ENCODE results near the gene DNER. TPM values are rescaled to one million over a fixed set of nuclear protein-coding genes. Genes with fewer than 3 reads are reported as not detected.
"Not testable (repeated sequence)": the region's sequence is repeated elsewhere in the genome, so short reads cannot be mapped to it uniquely, and the experiment has no call there.

Gene DNER
- total RNA-seq, 2 donors from 2014 or later, result 0.27 to 1.7 TPM

DNA sequence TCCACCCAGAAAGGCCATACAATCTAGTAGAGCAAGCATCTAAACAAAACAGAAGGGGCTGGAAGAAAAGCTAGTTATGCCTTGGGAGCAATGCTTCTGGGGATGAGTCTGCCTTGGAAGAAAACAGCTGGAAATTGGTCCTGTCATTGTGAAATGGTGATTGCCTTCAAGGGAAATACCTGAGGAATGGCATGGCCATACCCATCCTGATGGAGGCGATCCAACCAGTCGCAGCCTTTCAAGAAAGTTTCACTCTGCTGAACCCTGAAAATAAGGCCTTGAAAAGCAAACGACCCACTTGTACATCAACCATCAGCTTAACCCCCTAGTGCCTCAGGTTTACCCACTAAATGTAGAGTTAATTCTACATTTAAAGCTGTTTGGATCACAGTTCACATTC lies 370.7 kb downstream of the DNER start:
- H3K9ac ChIP-seq (ENCODE audit: low read depth in 2 of 2, low read length in 2 of 2), result no peak overlapping the region
- no peaks in the 10 kb centered on the region for H3K4me1 ChIP-seq
- no peak for DNase-seq
- no peaks in the 10 kb centered on the region for H3K9me3 ChIP-seq
- H3K36me3 ChIP-seq, result no peaks in the 10 kb centered on the region
- TF ChIP-seq, protein P1, sequence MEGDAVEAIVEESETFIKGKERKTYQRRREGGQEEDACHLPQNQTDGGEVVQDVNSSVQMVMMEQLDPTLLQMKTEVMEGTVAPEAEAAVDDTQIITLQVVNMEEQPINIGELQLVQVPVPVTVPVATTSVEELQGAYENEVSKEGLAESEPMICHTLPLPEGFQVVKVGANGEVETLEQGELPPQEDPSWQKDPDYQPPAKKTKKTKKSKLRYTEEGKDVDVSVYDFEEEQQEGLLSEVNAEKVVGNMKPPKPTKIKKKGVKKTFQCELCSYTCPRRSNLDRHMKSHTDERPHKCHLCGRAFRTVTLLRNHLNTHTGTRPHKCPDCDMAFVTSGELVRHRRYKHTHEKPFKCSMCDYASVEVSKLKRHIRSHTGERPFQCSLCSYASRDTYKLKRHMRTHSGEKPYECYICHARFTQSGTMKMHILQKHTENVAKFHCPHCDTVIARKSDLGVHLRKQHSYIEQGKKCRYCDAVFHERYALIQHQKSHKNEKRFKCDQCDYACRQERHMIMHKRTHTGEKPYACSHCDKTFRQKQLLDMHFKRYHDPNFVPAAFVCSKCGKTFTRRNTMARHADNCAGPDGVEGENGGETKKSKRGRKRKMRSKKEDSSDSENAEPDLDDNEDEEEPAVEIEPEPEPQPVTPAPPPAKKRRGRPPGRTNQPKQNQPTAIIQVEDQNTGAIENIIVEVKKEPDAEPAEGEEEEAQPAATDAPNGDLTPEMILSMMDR (IDR thresholded peaks at IDR 0.05), result no peak
- H3K4me3 ChIP-seq, result no peak overlapping the region
- H3K27me3 ChIP-seq, result no peaks in the 10 kb centered on the region
- intact Hi-C loops (cut with DNase I), result no loop called here
- H3K27ac ChIP-seq, result no peak overlapping the region

DNA sequence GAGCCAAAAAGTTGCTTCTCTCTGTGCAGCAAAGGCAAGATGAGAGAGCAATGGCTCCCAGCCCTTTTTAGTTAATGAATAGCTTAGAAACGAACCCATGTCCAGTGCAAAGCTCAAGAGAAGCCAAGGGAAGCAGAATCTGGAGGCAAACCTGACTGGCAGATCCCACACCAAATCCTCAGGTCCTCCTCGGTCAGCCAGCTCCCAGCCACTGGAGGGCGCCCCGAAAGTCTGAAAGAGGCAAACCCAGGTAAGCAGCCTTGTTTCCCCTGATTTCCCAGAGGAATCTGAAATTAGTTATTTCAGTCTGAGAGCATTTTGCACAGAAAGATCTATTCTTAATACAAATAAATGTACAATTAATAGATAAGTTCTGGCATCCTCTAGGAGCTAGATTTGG lies 372.0 kb downstream of the DNER start:
- DNase-seq, result peak; percentile 39
- no peaks in the 10 kb centered on the region for H3K4me1 ChIP-seq
- H3K27ac ChIP-seq, result no peak overlapping the region
- H3K9ac ChIP-seq (ENCODE audit: low read depth in 2 of 2, low read length in 2 of 2), result no peak overlapping the region
- no peak overlapping the region for H3K4me3 ChIP-seq
- intact Hi-C loops (cut with DNase I), result no loop called here
- TF ChIP-seq, protein P1 (IDR thresholded peaks at IDR 0.05), result peak; percentile 31
- no peaks in the 10 kb centered on the region for H3K36me3 ChIP-seq
- H3K9me3 ChIP-seq, result no peaks in the 10 kb centered on the region
- H3K27me3 ChIP-seq, result no peaks in the 10 kb centered on the region

DNA sequence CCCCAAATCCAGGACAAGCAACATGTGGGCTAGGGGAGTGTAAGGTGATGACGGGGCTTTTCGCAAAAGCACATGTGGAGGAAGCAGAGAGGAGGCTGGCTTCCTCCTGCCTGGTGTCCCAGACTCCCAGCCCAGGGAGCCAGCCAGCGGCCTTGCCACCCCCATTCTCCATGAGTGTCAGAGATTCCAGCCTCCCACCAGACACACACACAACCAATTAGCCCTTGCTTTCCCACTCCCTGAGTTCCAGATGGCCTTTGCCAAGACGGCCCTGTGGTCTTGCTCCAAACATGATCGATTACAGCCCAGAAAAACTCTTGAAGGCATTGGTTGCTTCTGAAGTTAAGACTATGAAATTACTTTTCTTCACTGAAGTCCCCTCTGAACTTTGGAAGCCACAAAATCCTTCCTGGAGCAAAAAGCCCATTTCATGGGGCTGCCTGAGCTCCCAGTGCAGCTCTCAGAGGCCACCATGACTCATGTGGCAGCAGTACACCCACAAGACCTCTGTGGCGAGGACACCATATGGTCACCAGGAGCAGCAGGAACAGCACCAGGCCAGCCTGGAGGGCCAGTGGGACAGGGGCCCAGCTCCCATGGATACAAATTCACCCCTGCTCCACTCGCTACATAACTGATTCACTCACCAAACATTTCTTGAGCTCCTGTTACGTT lies 374.1 kb downstream of the DNER start:
- H3K27ac ChIP-seq, result no peak overlapping the region
- H3K4me3 ChIP-seq, result no peak overlapping the region
- no peaks in the 10 kb centered on the region for H3K27me3 ChIP-seq
- no peak overlapping the region for H3K9ac ChIP-seq (ENCODE audit: low read depth in 2 of 2, low read length in 2 of 2)
- no peak for DNase-seq
- no peaks in the 10 kb centered on the region for H3K9me3 ChIP-seq
- H3K4me1 ChIP-seq, result no peaks in the 10 kb centered on the region
- TF ChIP-seq, protein P1 (IDR thresholded peaks at IDR 0.05), result no peak
- intact Hi-C loops (cut with DNase I), result no loop called here
- H3K36me3 ChIP-seq, result no peaks in the 10 kb centered on the region

DNA sequence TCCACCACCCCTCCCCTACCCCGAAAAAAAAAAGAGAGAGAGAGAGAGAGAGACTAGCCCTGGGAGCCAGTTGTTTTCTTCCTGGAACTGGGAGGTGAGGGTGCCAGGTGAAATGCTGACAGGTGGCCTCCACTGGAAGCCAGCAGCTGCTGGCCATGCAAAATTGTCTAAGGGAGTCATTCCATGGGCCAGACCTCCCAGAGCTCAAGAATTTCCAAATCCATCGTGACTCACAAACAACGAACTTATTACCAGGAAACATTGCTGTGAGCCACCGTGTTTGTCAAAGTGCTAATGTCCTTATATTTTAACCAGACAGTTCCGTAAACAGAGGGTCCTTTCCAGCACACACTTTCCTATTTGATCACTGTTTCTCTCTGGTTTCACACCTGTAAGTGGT lies 374.7 kb downstream of the DNER start:
- intact Hi-C loops (cut with DNase I), result no loop called here
- Histone ChIP-seq H3K36me3 (no peaks in the 10 kb centered on the region), H3K27me3 (no peaks in the 10 kb centered on the region), H3K27ac (no peak overlapping the region), H3K9ac (ENCODE audit: low read depth in 2 of 2, low read length in 2 of 2) (no peak overlapping the region), H3K4me3 (no peak overlapping the region), H3K4me1 (no peaks in the 10 kb centered on the region), H3K9me3 (no peaks in the 10 kb centered on the region)
- TF ChIP-seq, protein P1 (IDR thresholded peaks at IDR 0.05), result no peak
- no peak for DNase-seq

DNA sequence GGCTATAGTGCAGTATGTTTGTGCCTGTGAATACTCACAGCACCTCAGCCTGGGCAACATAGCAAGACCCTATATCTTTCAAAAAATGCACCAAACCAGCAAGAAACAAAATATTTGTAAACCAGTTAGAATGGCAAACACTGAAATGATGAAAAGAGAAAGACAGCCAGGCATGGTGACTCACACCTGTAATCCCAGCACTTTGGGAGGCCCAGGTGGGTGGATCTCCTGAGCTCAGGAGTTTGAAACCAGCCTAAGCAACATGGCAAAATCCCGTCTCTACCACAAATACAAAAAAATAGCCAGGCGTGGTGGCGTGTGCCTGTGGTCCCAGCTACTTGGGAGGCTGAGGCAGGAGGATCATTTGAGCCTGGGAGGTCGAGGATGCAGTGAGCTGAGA lies 375.2 kb downstream of the DNER start:
- H3K27ac ChIP-seq; H3K36me3 ChIP-seq; H3K9me3 ChIP-seq; H3K4me1 ChIP-seq; H3K27me3 ChIP-seq; H3K9ac ChIP-seq (ENCODE audit: low read depth in 2 of 2, low read length in 2 of 2); intact Hi-C loops (cut with DNase I); H3K4me3 ChIP-seq; DNase-seq: not testable (repeated sequence)

DNA sequence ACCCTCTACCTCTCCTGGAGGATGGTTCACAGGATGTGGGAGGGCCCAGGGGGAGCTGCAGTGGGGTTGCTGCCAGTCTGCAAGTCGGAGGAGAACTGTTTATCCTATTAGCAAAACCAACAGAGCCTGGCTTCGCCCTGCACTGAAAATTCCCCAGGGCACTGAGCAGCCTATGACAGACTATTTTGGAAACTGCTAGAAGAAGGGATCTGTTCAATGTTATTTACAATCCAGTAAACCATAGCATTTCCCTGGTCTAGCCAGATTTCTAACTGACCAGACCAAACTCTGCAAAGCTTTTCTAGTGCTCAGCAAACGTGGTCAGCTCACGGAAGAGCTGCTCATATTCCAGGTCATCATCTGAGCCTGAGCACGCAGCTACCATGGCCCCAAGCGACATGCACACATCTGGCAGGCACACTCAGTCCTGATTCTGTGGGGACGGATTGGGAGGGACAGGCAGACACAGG lies 378.4 kb downstream of the DNER start:
- Histone ChIP-seq H3K27me3 (no peaks in the 10 kb centered on the region), H3K9me3 (no peaks in the 10 kb centered on the region), H3K4me1 (no peaks in the 10 kb centered on the region), H3K9ac (ENCODE audit: low read depth in 2 of 2, low read length in 2 of 2) (no peak overlapping the region), H3K4me3 (no peak overlapping the region), H3K36me3 (no peaks in the 10 kb centered on the region), H3K27ac (no peak overlapping the region)
- TF ChIP-seq, protein P1 (IDR thresholded peaks at IDR 0.05), result no peak
- no peak for DNase-seq
- intact Hi-C loops (cut with DNase I), result no loop called here

Measured in colonic mucosa (tissue), 4 donors.